Neuronal stem cell (in vitro differentiated cells): ENCODE results near the gene LRPPRC.

Experiments used
- DNase-seq: peaks from one replicate; pipeline ENCODE4 v3.0.0-alpha.2; 2013; ENCODE audit warnings: low spot score
- H2AFZ ChIP-seq: one replicate; pipeline ENCODE4 v1.6.1; 2013; ENCODE audit warnings: mild to moderate bottlenecking, low read length, inconsistent platforms
- H2AK5ac ChIP-seq: 2 replicates; pipeline ENCODE4 v1.6.1; 2013; ENCODE audit warnings: low read depth, mild to moderate bottlenecking, inconsistent platforms, low read length, moderate library complexity, mixed read lengths
- H2BK120ac ChIP-seq: 2 replicates; pipeline ENCODE4 v1.6.1; 2013; ENCODE audit warnings: low read depth, mild to moderate bottlenecking, inconsistent platforms, low read length, moderate library complexity, mixed read lengths
- H2BK12ac ChIP-seq: one replicate; pipeline ENCODE4 v1.6.1; 2013; ENCODE audit warnings: low read length, inconsistent platforms
- H2BK15ac ChIP-seq: 2 replicates; pipeline ENCODE4 v1.6.1; 2013; ENCODE audit warnings: mild to moderate bottlenecking, low read length, inconsistent platforms, mixed read lengths
- H2BK5ac ChIP-seq: one replicate; pipeline ENCODE4 v1.6.1; 2013; ENCODE audit warnings: inconsistent platforms, mild to moderate bottlenecking, low read length, moderate library complexity
- H3K14ac ChIP-seq: one replicate; pipeline ENCODE4 v1.6.1; 2013; ENCODE audit warnings: low read length, inconsistent platforms
- H3K18ac ChIP-seq: 2 replicates; pipeline ENCODE4 v1.6.1; 2013; ENCODE audit warnings: low read length, inconsistent platforms
- H3K23ac ChIP-seq: 2 replicates; pipeline ENCODE4 v1.6.1; 2013; ENCODE audit warnings: low read depth, mild to moderate bottlenecking, mixed read lengths, low read length, inconsistent platforms; ENCODE audit not compliant: poor library complexity
- H3K27ac ChIP-seq: replicated peaks from 3 replicates; pipeline ENCODE4 v1.5.1; 2013; ENCODE audit warnings: low read length, inconsistent platforms
- H3K27me3 ChIP-seq, 3 experiments: 2 replicates each; pipeline ENCODE4 v1.6.1; 2013; ENCODE audit warnings: low read length in 3 of 3, mild to moderate bottlenecking in 2 of 3, inconsistent platforms in 1 of 3, low read depth in 1 of 3, mixed read lengths in 1 of 3, moderate library complexity in 1 of 3; ENCODE audit not compliant: control insufficient read depth in 3 of 3, insufficient read depth in 3 of 3
- H3K36me3 ChIP-seq, 2 donors: replicated peaks in 1 of 2; 2 replicates each; pipeline ENCODE4 v1.6.1; 2013; ENCODE audit warnings: low read length in 2 of 2; ENCODE audit not compliant: control insufficient read depth in 2 of 2, insufficient read depth in 2 of 2
- H3K4ac ChIP-seq: 2 replicates; pipeline ENCODE4 v1.6.1; 2013; ENCODE audit warnings: inconsistent platforms, mild to moderate bottlenecking, low read length, moderate library complexity
- H3K4me1 ChIP-seq, 2 donors: 1 replicate in 1 of 2; 2 replicates in 1 of 2; pipeline ENCODE4 v1.6.1; 2013; ENCODE audit warnings: low read length in 2 of 2, low read depth in 1 of 2; ENCODE audit not compliant: control insufficient read depth in 2 of 2, insufficient read depth in 1 of 2
- H3K4me2 ChIP-seq: one replicate; pipeline ENCODE4 v1.6.1; 2013; ENCODE audit warnings: mild to moderate bottlenecking, low read length, inconsistent platforms; ENCODE audit not compliant: insufficient read depth, poor library complexity, severe bottlenecking
- H3K4me3 ChIP-seq, 2 donors: 2 replicates each; pipeline ENCODE4 v1.5.1; 2013; ENCODE audit warnings: low read length in 2 of 2, mild to moderate bottlenecking in 2 of 2, inconsistent platforms in 1 of 2, moderate library complexity in 1 of 2
- H3K79me1 ChIP-seq: one replicate; pipeline ENCODE4 v1.6.1; 2013; ENCODE audit warnings: low read depth, mild to moderate bottlenecking, inconsistent platforms, low read length, moderate library complexity
- H3K9ac ChIP-seq: one replicate; pipeline ENCODE4 v1.6.1; 2013; ENCODE audit warnings: mild to moderate bottlenecking, low read depth, low read length, inconsistent platforms; ENCODE audit not compliant: poor library complexity
- H3K9me3 ChIP-seq, 2 donors: replicated peaks in 1 of 2; 2 replicates each; pipeline versions ENCODE3 to v1.6.1; 2013; ENCODE audit warnings: low read length in 2 of 2, mild to moderate bottlenecking in 2 of 2, inconsistent platforms in 1 of 2, low read depth in 1 of 2, mixed read lengths in 1 of 2, moderate library complexity in 1 of 2; ENCODE audit not compliant: control insufficient read depth in 2 of 2, insufficient read depth in 1 of 2
- H4K8ac ChIP-seq: one replicate; pipeline ENCODE4 v1.6.1; 2013; ENCODE audit warnings: low read depth, mild to moderate bottlenecking, inconsistent platforms, low read length, moderate library complexity
- H4K91ac ChIP-seq: one replicate; pipeline ENCODE4 v1.6.1; 2013; ENCODE audit warnings: low read length, low read depth, mild to moderate bottlenecking, inconsistent platforms; ENCODE audit not compliant: poor library complexity
- WGBS, 2 donors: extraction: QIAGEN DNeasy Blood & Tissue Kit; methylation state at CpG; one replicate each; pipeline ENCODE4 v1.1.7; 2013; ENCODE audit warnings: missing lambda C conversion rate in 2 of 2, mixed read lengths in 1 of 2; ENCODE audit not compliant: insufficient read length in 2 of 2, insufficient replicate concordance in 1 of 2; ENCODE audit errors: extremely low coverage in 2 of 2; 5-methylcytosine and 5-hydroxymethylcytosine counted together

Gene LRPPRC

GRCh38 chr2:43894743-43895142, 101.0 kb downstream of the LRPPRC start:
- no peak overlapping the region for H3K18ac ChIP-seq
- no peaks in the 10 kb centered on the region for H3K79me1 ChIP-seq
- H3K23ac ChIP-seq: no peak overlapping the region
- H2BK15ac ChIP-seq: no peak overlapping the region
- H2AK5ac ChIP-seq: no peak overlapping the region
- WGBS, 2 donors: no CpG with 5 or more reads among the region's 2 CpGs
- H3K4me3 ChIP-seq: no peak overlapping the region
- DNase-seq: no peak
- H3K9me3 ChIP-seq: no peaks in the 10 kb centered on the region
- H3K27me3 ChIP-seq: no peaks in the 10 kb centered on the region
- H3K27ac ChIP-seq: no peak overlapping the region
- H3K36me3 ChIP-seq: peaks cover 16 to 99% of the 10 kb centered on the region in 2 donors
- no peak overlapping the region for H3K4me2 ChIP-seq
- no peak overlapping the region for H2AFZ ChIP-seq
- no peak overlapping the region for H4K91ac ChIP-seq
- no peak overlapping the region for H3K9ac ChIP-seq
- no peaks in the 10 kb centered on the region for H3K4me1 ChIP-seq
- H3K4ac ChIP-seq: no peak overlapping the region
- H2BK5ac ChIP-seq: no peak overlapping the region
- no peak overlapping the region for H2BK12ac ChIP-seq
- H2BK120ac ChIP-seq: no peak overlapping the region
- no peak overlapping the region for H3K14ac ChIP-seq
- no peak overlapping the region for H4K8ac ChIP-seq

DNA sequence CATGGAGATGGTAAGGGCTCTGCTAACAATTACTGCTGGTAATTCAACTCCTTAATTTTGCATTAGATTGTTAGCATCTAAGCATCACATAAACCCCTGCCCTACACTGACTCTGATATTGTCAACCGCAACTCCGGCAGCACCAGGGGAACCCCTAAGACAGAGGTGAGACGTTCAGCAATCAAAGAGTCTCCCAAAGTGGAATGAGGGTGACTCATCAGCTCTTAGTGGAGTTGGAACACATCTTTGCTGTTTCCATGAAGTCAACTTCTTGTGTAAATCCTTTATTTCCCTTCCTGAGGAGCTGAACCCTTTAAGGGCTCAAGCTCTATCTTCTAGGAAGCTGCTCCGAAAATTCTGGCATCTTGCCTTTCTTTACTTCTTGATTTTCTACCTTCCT, 104.9 kb downstream of the LRPPRC start:
- H3K23ac ChIP-seq: no peak overlapping the region
- no peak overlapping the region for H2BK5ac ChIP-seq
- no peak overlapping the region for H2BK15ac ChIP-seq
- H3K4me1 ChIP-seq: no peaks in the 10 kb centered on the region
- H3K9me3 ChIP-seq: no peaks in the 10 kb centered on the region
- H2AFZ ChIP-seq: no peak overlapping the region
- H4K8ac ChIP-seq: no peak overlapping the region
- no peak overlapping the region for H4K91ac ChIP-seq
- H3K27ac ChIP-seq: no peak overlapping the region
- no peak overlapping the region for H2BK12ac ChIP-seq
- H2BK120ac ChIP-seq: no peak overlapping the region
- no peak overlapping the region for H3K9ac ChIP-seq
- no peak overlapping the region for H3K4me3 ChIP-seq
- H3K79me1 ChIP-seq: no peaks in the 10 kb centered on the region
- DNase-seq: no peak
- H2AK5ac ChIP-seq: no peak overlapping the region
- WGBS, 2 donors: no CpG with 5 or more reads among the region's 4 CpGs
- no peak overlapping the region for H3K4me2 ChIP-seq
- peaks cover 30 to 97% of the 10 kb centered on the region in 2 donors for H3K36me3 ChIP-seq
- no peak overlapping the region for H3K18ac ChIP-seq
- no peaks in the 10 kb centered on the region for H3K27me3 ChIP-seq
- H3K4ac ChIP-seq: no peak overlapping the region
- no peak overlapping the region for H3K14ac ChIP-seq

- H3K9me3 ChIP-seq: no peaks in the 10 kb centered on the region
- H3K36me3 ChIP-seq: peaks cover 25 to 91% of the 10 kb centered on the region in 2 donors
- H4K91ac ChIP-seq: no peak overlapping the region
- H3K79me1 ChIP-seq: no peaks in the 10 kb centered on the region
- no peak overlapping the region for H4K8ac ChIP-seq
- no peak overlapping the region for H3K23ac ChIP-seq
- H2BK12ac ChIP-seq: no peak overlapping the region
- H2BK15ac ChIP-seq: no peak overlapping the region
- H3K18ac ChIP-seq: no peak overlapping the region
- WGBS, 2 donors: no CpG with 5 or more reads among the region's 4 CpGs
- H3K27me3 ChIP-seq: no peaks in the 10 kb centered on the region
- H2BK5ac ChIP-seq: no peak overlapping the region
- no peak overlapping the region for H3K4me3 ChIP-seq
- H2BK120ac ChIP-seq: no peak overlapping the region
- H3K14ac ChIP-seq: no peak overlapping the region
- no peak overlapping the region for H3K9ac ChIP-seq
- no peaks in the 10 kb centered on the region for H3K4me1 ChIP-seq
- H3K4ac ChIP-seq: no peak overlapping the region
- H3K4me2 ChIP-seq: no peak overlapping the region
- no peak overlapping the region for H2AFZ ChIP-seq
- H2AK5ac ChIP-seq: no peak overlapping the region
- no peak overlapping the region for H3K27ac ChIP-seq
- no peak for DNase-seq
Observed at GRCh38 chr2:43889416-43889815, 106.4 kb downstream of the LRPPRC start.

- no peak overlapping the region for H3K14ac ChIP-seq
- H3K27ac ChIP-seq: no peak overlapping the region
- no peak overlapping the region for H2BK15ac ChIP-seq
- no CpG with 5 or more reads among the region's 7 CpGs for WGBS, 2 donors
- no peak overlapping the region for H3K4me3 ChIP-seq
- H3K9ac ChIP-seq: no peak overlapping the region
- no peak overlapping the region for H4K8ac ChIP-seq
- H2AK5ac ChIP-seq: no peak overlapping the region
- H2BK12ac ChIP-seq: no peak overlapping the region
- no peak overlapping the region for H3K18ac ChIP-seq
- no peaks in the 10 kb centered on the region for H3K27me3 ChIP-seq
- H3K79me1 ChIP-seq: no peaks in the 10 kb centered on the region
- H3K36me3 ChIP-seq: peaks cover 19 to 69% of the 10 kb centered on the region in 2 donors
- no peak overlapping the region for H2AFZ ChIP-seq
- H4K91ac ChIP-seq: no peak overlapping the region
- no peak overlapping the region for H3K4ac ChIP-seq
- DNase-seq: no peak
- H3K4me1 ChIP-seq: no peaks in the 10 kb centered on the region
- no peak overlapping the region for H3K4me2 ChIP-seq
- H3K23ac ChIP-seq: no peak overlapping the region
- no peaks in the 10 kb centered on the region for H3K9me3 ChIP-seq
- no peak overlapping the region for H2BK120ac ChIP-seq
- H2BK5ac ChIP-seq: no peak overlapping the region
Observed at GRCh38 chr2:43887176-43887575, 108.6 kb downstream of the LRPPRC start.
